Measurements from ENCODE around the gene GRXCR2. TPM values are rescaled to one million over a fixed set of nuclear protein-coding genes. Genes with fewer than 3 reads are reported as not detected.
"Not testable (repeated sequence)": the region's sequence is repeated elsewhere in the genome, so short reads cannot be mapped to it uniquely, and the experiment has no call there.

The GRXCR2 gene
- polyA plus RNA-seq, 1 donor (not counting 4 experiments of a cell fraction or from before 2014, with no cell fraction given) = 0.03 TPM

DNA sequence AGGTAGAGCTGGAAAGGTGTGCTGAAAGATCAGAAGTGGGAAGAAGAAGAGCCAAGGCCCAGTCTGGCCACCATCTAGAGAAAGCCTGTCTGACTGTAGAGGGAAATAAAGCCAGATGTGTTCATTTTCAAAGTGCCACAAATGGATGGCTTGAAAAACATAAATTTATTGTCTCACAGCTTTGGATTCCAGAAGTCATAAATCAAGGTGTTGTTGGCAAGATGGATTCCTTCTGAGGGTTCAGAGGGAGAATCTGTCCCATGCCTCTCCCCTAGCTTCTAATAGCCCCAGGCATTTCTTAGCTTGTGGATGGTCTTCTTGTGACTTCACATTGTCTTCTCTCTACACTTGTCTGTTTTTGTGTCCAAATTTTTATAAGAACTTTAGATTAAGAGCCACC, 31.5 kb downstream of the GRXCR2 start:
- Histone ChIP-seq H3K27me3 (ENCODE audit: control insufficient read depth, extremely low read depth, insufficient read depth, low read length) (no peaks in the 10 kb centered on the region), H3K27ac (ENCODE audit: control insufficient read depth, insufficient read depth, low read length) (no peak overlapping the region), H3K9me1 (ENCODE audit: control insufficient read depth, extremely low read depth, insufficient read depth, low read length) (no peaks in the 10 kb centered on the region), H3K4me3 (ENCODE audit: control insufficient read depth in 2 of 3, extremely low read depth in 1 of 3, insufficient read depth in 2 of 3, low read depth in 1 of 3, low read length in 3 of 3) (no peak overlapping the region), H3K9me3 (ENCODE audit: control insufficient read depth, low read depth, low read length) (no peaks in the 10 kb centered on the region), H3K79me2 (ENCODE audit: control insufficient read depth, insufficient read depth, low read length) (no peaks in the 10 kb centered on the region), H3K36me3 (ENCODE audit: control insufficient read depth in 2 of 2, extremely low read depth in 1 of 2, insufficient read depth in 2 of 2, low read length in 2 of 2) (no peaks in the 10 kb centered on the region), H3K4me1 (ENCODE audit: control insufficient read depth, extremely low read depth, insufficient read depth, low read length) (no peaks in the 10 kb centered on the region), H2AFZ (ENCODE audit: control insufficient read depth, low read length) (no peak overlapping the region), H3K9ac (ENCODE audit: control insufficient read depth, extremely low read depth, insufficient read depth, low read length) (no peak overlapping the region), H3K4me2 (ENCODE audit: control insufficient read depth, extremely low read depth, insufficient read depth, low read depth, low read length) (no peak overlapping the region), H4K20me1 (ENCODE audit: control insufficient read depth, extremely low read depth, insufficient read depth, low read length) (no peaks in the 10 kb centered on the region)
- TF ChIP-seq, protein P1, sequence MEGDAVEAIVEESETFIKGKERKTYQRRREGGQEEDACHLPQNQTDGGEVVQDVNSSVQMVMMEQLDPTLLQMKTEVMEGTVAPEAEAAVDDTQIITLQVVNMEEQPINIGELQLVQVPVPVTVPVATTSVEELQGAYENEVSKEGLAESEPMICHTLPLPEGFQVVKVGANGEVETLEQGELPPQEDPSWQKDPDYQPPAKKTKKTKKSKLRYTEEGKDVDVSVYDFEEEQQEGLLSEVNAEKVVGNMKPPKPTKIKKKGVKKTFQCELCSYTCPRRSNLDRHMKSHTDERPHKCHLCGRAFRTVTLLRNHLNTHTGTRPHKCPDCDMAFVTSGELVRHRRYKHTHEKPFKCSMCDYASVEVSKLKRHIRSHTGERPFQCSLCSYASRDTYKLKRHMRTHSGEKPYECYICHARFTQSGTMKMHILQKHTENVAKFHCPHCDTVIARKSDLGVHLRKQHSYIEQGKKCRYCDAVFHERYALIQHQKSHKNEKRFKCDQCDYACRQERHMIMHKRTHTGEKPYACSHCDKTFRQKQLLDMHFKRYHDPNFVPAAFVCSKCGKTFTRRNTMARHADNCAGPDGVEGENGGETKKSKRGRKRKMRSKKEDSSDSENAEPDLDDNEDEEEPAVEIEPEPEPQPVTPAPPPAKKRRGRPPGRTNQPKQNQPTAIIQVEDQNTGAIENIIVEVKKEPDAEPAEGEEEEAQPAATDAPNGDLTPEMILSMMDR (optimal IDR thresholded peaks at IDR 0.05 in 1 of 3, IDR thresholded peaks at IDR 0.05 in 1 of 3, conservative IDR thresholded peaks at IDR 0.05 in 1 of 3; ENCODE audit: extremely low read depth in 1 of 3, insufficient read depth in 2 of 3, low read length in 3 of 3) = no peak
- no peak for TF ChIP-seq EZH2 (IDR thresholded peaks at IDR 0.05; ENCODE audit: low read length)
- FAIRE-seq = no peak
- DNase-seq (ENCODE audit: low read depth, low spot score) = no peak
- dilution Hi-C loops (cut with MboI; ENCODE audit: extremely low pct_ligation_motif_present, low sequenced_read_pairs) = no loop called here

DNA sequence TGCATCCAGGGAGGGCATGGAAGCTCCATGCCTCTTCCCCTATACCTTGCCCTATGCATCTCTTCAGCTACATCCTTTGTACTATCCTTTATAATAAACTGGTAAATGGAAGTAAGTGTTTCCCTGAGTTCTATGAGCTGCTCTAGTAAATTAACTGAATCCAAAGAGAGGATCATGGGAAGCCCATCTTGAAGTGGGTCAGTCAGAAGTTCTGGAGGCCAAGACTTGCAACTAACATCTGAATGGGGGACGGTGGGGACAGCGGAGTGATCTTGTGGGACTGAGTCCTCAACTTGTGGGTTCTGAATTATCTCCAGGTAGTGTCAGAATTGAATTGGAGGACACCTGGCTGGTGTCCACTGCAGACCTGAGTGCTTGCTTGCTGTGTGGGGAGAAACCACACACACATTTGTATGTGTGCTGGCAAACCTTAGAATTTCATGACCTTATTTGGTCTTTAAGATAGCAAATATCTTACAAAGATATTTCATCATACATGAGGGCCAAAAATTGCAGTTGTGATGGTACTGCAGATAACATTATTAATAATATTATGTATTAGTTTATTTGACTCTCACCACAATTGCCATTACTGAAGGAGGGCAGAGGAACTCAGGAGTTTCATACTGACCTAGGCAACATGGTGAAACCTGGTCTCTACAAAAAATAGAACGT, 32.2 kb downstream of the GRXCR2 start:
- H3K27me3 ChIP-seq (ENCODE audit: control insufficient read depth, extremely low read depth, insufficient read depth, low read length) = no peaks in the 10 kb centered on the region
- H3K79me2 ChIP-seq (ENCODE audit: control insufficient read depth, insufficient read depth, low read length) = no peaks in the 10 kb centered on the region
- H3K36me3 ChIP-seq (ENCODE audit: control insufficient read depth in 2 of 2, extremely low read depth in 1 of 2, insufficient read depth in 2 of 2, low read length in 2 of 2) = no peaks in the 10 kb centered on the region
- no peak for DNase-seq (ENCODE audit: low read depth, low spot score)
- no peaks in the 10 kb centered on the region for H3K9me3 ChIP-seq (ENCODE audit: control insufficient read depth, low read depth, low read length)
- no peak for TF ChIP-seq EZH2 (IDR thresholded peaks at IDR 0.05; ENCODE audit: low read length)
- H3K4me1 ChIP-seq (ENCODE audit: control insufficient read depth, extremely low read depth, insufficient read depth, low read length) = peaks cover 5% of the 10 kb centered on the region
- no peak overlapping the region for H3K27ac ChIP-seq (ENCODE audit: control insufficient read depth, insufficient read depth, low read length)
- no peak overlapping the region for H3K4me2 ChIP-seq (ENCODE audit: control insufficient read depth, extremely low read depth, insufficient read depth, low read depth, low read length)
- no peak overlapping the region for H3K9ac ChIP-seq (ENCODE audit: control insufficient read depth, extremely low read depth, insufficient read depth, low read length)
- no peak overlapping the region for H2AFZ ChIP-seq (ENCODE audit: control insufficient read depth, low read length)
- dilution Hi-C loops (cut with MboI; ENCODE audit: extremely low pct_ligation_motif_present, low sequenced_read_pairs) = no loop called here
- H3K4me3 ChIP-seq (ENCODE audit: control insufficient read depth in 2 of 3, extremely low read depth in 1 of 3, insufficient read depth in 2 of 3, low read depth in 1 of 3, low read length in 3 of 3) = no peak overlapping the region
- FAIRE-seq = peak; percentile 13
- H4K20me1 ChIP-seq (ENCODE audit: control insufficient read depth, extremely low read depth, insufficient read depth, low read length) = no peaks in the 10 kb centered on the region
- H3K9me1 ChIP-seq (ENCODE audit: control insufficient read depth, extremely low read depth, insufficient read depth, low read length) = no peaks in the 10 kb centered on the region

- Histone ChIP-seq H2AFZ (ENCODE audit: control insufficient read depth, low read length) (no peak overlapping the region), H3K79me2 (ENCODE audit: control insufficient read depth, insufficient read depth, low read length) (no peaks in the 10 kb centered on the region), H3K36me3 (ENCODE audit: control insufficient read depth in 2 of 2, extremely low read depth in 1 of 2, insufficient read depth in 2 of 2, low read length in 2 of 2) (no peaks in the 10 kb centered on the region), H3K4me1 (ENCODE audit: control insufficient read depth, extremely low read depth, insufficient read depth, low read length) (peaks cover 6% of the 10 kb centered on the region), H3K4me3 (ENCODE audit: control insufficient read depth in 2 of 3, extremely low read depth in 1 of 3, insufficient read depth in 2 of 3, low read depth in 1 of 3, low read length in 3 of 3) (no peak overlapping the region), H3K27ac (ENCODE audit: control insufficient read depth, insufficient read depth, low read length) (no peak overlapping the region), H3K9me3 (ENCODE audit: control insufficient read depth, low read depth, low read length) (no peaks in the 10 kb centered on the region), H3K9ac (ENCODE audit: control insufficient read depth, extremely low read depth, insufficient read depth, low read length) (no peak overlapping the region), H3K27me3 (ENCODE audit: control insufficient read depth, extremely low read depth, insufficient read depth, low read length) (no peaks in the 10 kb centered on the region), H4K20me1 (ENCODE audit: control insufficient read depth, extremely low read depth, insufficient read depth, low read length) (no peaks in the 10 kb centered on the region), H3K4me2 (ENCODE audit: control insufficient read depth, extremely low read depth, insufficient read depth, low read depth, low read length) (no peak overlapping the region), H3K9me1 (ENCODE audit: control insufficient read depth, extremely low read depth, insufficient read depth, low read length) (no peaks in the 10 kb centered on the region)
- dilution Hi-C loops (cut with MboI; ENCODE audit: extremely low pct_ligation_motif_present, low sequenced_read_pairs) = no loop called here
- no peak for DNase-seq (ENCODE audit: low read depth, low spot score)
- no peak for FAIRE-seq
- TF ChIP-seq, protein P1 (optimal IDR thresholded peaks at IDR 0.05 in 1 of 3, IDR thresholded peaks at IDR 0.05 in 1 of 3, conservative IDR thresholded peaks at IDR 0.05 in 1 of 3; ENCODE audit: extremely low read depth in 1 of 3, insufficient read depth in 2 of 3, low read length in 3 of 3) = no peak
- TF ChIP-seq EZH2 (IDR thresholded peaks at IDR 0.05; ENCODE audit: low read length) = no peak
Measured at GRCh38 chr5:145838276-145838675, 34.5 kb downstream of the GRXCR2 start.

DNA sequence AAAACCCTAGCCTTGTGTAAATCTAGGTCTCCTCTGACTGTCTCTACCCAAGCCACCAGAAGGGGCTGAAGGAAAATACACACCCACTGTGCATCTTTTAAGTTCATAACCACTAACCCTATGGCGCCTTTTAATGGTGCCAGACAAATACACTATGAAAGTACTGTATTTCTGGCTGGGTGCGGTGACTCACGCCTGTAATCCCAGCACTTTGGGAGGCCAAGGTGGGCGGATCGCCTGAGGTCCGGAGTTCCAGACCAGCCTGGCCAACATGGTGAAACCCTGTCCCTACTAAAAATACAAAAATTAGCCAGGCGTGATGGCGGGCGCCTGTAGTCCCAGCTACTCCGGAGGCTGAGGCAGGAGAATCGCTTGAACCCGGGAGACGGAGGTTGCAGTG, 36.6 kb downstream of the GRXCR2 start:
- H3K9me3 ChIP-seq (ENCODE audit: control insufficient read depth, low read depth, low read length); H3K36me3 ChIP-seq (ENCODE audit: control insufficient read depth in 2 of 2, extremely low read depth in 1 of 2, insufficient read depth in 2 of 2, low read length in 2 of 2); H4K20me1 ChIP-seq (ENCODE audit: control insufficient read depth, extremely low read depth, insufficient read depth, low read length); DNase-seq (ENCODE audit: low read depth, low spot score); H3K79me2 ChIP-seq (ENCODE audit: control insufficient read depth, insufficient read depth, low read length); H3K4me1 ChIP-seq (ENCODE audit: control insufficient read depth, extremely low read depth, insufficient read depth, low read length); H3K4me3 ChIP-seq (ENCODE audit: control insufficient read depth in 2 of 3, extremely low read depth in 1 of 3, insufficient read depth in 2 of 3, low read depth in 1 of 3, low read length in 3 of 3); H2AFZ ChIP-seq (ENCODE audit: control insufficient read depth, low read length); dilution Hi-C loops (cut with MboI; ENCODE audit: extremely low pct_ligation_motif_present, low sequenced_read_pairs); H3K27ac ChIP-seq (ENCODE audit: control insufficient read depth, insufficient read depth, low read length); FAIRE-seq; H3K9me1 ChIP-seq (ENCODE audit: control insufficient read depth, extremely low read depth, insufficient read depth, low read length); H3K9ac ChIP-seq (ENCODE audit: control insufficient read depth, extremely low read depth, insufficient read depth, low read length); H3K27me3 ChIP-seq (ENCODE audit: control insufficient read depth, extremely low read depth, insufficient read depth, low read length): not testable (repeated sequence)
- H3K4me2 ChIP-seq (ENCODE audit: control insufficient read depth, extremely low read depth, insufficient read depth, low read depth, low read length) = peak overlapping the region; percentile 96
